Esophagus muscularis mucosa (tissue), 4 donors: ENCODE results near the gene HELZ. TPM values are rescaled to one million over a fixed set of nuclear protein-coding genes. Genes with fewer than 3 reads are reported as not detected.
A peak's percentile ranks its signal among the peaks of the same experiment; 100 is the strongest.

Experiments
- DNase-seq: peaks from one replicate; pipeline ENCODE4 v3.0.0-alpha.2; 2017; ENCODE audit errors: extremely low spot score
- H3K27ac ChIP-seq, 4 donors: fragments of 200-600 bp; sonication (generic); replicated peaks in 1 of 4; 1 replicate in 3 of 4; 2 replicates in 1 of 4; pipeline ENCODE4 v1.5.1; 2016 to 2019; ENCODE audit warnings: mild to moderate bottlenecking in 1 of 4
- H3K27me3 ChIP-seq, 4 donors: fragments of 200-600 bp; sonication (generic); one replicate each; pipeline versions ENCODE4 v1.5.1 to v1.6.0; 2016 to 2019
- H3K36me3 ChIP-seq, 4 donors: fragments of 200-600 bp; sonication (generic); one replicate each; pipeline ENCODE4 v1.5.1; 2016 to 2019
- H3K4me1 ChIP-seq, 4 donors: fragments of 200-600 bp; sonication (generic); one replicate each; pipeline ENCODE4 v1.5.1; 2016 to 2019
- H3K4me3 ChIP-seq, 4 donors: fragments of 200-600 bp; sonication (generic); 1 replicate in 2 of 4; 2 replicates in 2 of 4; pipeline ENCODE4 v1.5.1; 2016 to 2019; ENCODE audit warnings: mild to moderate bottlenecking in 4 of 4, moderate library complexity in 1 of 4
- H3K9me3 ChIP-seq, 4 donors: fragments of 200-600 bp; sonication (generic); 1 replicate in 3 of 4; 2 replicates in 1 of 4; pipeline ENCODE4 v1.5.1; 2016 to 2019
- EP300 ChIP-seq: sonication (generic); formaldehyde crosslinking; IDR thresholded peaks from one replicate; pipeline ENCODE4 v1.6.1; 2017; ENCODE audit warnings: antibody characterized with exemption
- POLR2A ChIP-seq: fragments of 450-650 bp; IDR thresholded peaks from one replicate; pipeline ENCODE4 v1.6.1; 2017; ENCODE audit warnings: antibody characterized with exemption, moderate library complexity, mild to moderate bottlenecking, low read depth
- POLR2AphosphoS5 ChIP-seq, 2 donors: sonication (generic); formaldehyde crosslinking; IDR thresholded peaks; one replicate each; pipeline ENCODE4 v1.6.1; 2017; ENCODE audit warnings: antibody characterized with exemption in 2 of 2
- WGBS: methylation state at CpG from one replicate; pipeline ENCODE4 v1.1.5; 2018; 5-methylcytosine and 5-hydroxymethylcytosine counted together
- intact Hi-C: fragments of 100-400 bp; cut with DNase I; formaldehyde crosslinking; loops from one replicate; pipeline ENCODE4 v1.15.1; 2023
- total RNA-seq, 4 donors: library from RNA; depleted of rRNA; stranded (reverse); fragments of >200 nt; gene quantifications; one replicate each; pipeline versions ENCODE4 v1.1.0 to v1.2.1, GENCODE V29; 2016
- TF ChIP-seq, protein P1 (sequence below), 3 experiments: fragments of 200-600 bp in 2 of 3; fragments of 450-650 bp in 1 of 3; sonication (generic) in 2 of 3; IDR thresholded peaks; one replicate each; pipeline ENCODE4 v1.5.1; 2017 to 2019; ENCODE audit warnings: antibody characterized with exemption in 3 of 3, mild to moderate bottlenecking in 2 of 3, moderate library complexity in 1 of 3

Gene HELZ
- total RNA-seq, 4 donors from 2014 or later, result 35.0 to 62.3 (median 45.8) TPM

DNA sequence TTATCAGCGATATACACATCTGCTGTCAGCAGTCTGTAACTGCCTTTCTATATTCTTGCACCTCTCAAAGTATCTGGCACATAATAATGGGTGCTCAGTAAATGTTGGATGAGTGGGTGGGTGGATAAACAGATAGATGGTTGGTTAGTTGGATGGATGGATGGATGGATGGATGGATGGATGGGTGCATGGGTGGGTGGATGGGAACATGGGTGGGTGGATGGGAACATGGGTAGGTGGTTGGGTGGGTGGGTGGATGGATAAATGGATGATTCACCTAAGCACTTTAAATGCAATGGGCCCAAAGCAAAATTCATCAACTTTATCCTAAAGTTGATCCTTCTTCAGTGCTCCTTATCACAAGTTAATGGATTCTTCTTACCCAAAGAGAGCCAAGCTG is 48.6 kb downstream of the HELZ start:
- no peak for DNase-seq
- H3K36me3 ChIP-seq, result peaks cover 7 to 43% (median 18%) of the 10 kb centered on the region in 4 donors
- no peaks in the 10 kb centered on the region for H3K27me3 ChIP-seq
- TF ChIP-seq EP300 (no peak), POLR2A (no peak), POLR2AphosphoS5 (IDR thresholded peaks at IDR 0.05) (no peak)
- 100% methylated on average over 1 of the region's 1 CpG for WGBS
- no peak overlapping the region for H3K4me3 ChIP-seq
- no peaks in the 10 kb centered on the region for H3K9me3 ChIP-seq
- intact Hi-C loops, result no loop called here
- H3K4me1 ChIP-seq, result peaks cover 4 to 15% (median 12%) of the 10 kb centered on the region in 4 donors
- H3K27ac ChIP-seq, result no peak overlapping the region

DNA sequence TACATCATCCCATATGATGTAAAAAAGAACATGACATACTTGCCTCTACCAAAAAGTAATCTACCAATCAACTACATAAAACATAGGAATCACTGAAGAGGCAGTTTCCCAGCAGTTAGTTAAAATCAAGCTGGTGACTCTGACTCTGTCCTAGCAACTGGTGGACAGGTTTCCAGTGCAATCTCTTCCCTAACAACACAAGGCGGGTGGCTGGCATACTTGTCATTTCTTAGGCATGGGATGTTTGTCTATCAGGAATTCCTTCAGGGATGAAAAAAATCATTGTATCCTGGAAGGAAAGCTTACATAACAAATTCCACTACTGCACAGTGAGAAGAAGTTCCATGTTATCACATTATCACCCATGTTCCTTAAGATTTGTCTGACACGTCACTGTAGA is 50.9 kb downstream of the HELZ start:
- TF ChIP-seq, protein P1, sequence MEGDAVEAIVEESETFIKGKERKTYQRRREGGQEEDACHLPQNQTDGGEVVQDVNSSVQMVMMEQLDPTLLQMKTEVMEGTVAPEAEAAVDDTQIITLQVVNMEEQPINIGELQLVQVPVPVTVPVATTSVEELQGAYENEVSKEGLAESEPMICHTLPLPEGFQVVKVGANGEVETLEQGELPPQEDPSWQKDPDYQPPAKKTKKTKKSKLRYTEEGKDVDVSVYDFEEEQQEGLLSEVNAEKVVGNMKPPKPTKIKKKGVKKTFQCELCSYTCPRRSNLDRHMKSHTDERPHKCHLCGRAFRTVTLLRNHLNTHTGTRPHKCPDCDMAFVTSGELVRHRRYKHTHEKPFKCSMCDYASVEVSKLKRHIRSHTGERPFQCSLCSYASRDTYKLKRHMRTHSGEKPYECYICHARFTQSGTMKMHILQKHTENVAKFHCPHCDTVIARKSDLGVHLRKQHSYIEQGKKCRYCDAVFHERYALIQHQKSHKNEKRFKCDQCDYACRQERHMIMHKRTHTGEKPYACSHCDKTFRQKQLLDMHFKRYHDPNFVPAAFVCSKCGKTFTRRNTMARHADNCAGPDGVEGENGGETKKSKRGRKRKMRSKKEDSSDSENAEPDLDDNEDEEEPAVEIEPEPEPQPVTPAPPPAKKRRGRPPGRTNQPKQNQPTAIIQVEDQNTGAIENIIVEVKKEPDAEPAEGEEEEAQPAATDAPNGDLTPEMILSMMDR (IDR thresholded peaks at IDR 0.05), result no peak
- TF ChIP-seq POLR2AphosphoS5 (IDR thresholded peaks at IDR 0.05) (peak in 1 of 2 donors; percentile 6), EP300 (no peak), POLR2A (no peak)
- H3K27ac ChIP-seq, result peak overlapping the region in 2 of 4 donors; percentile 5 to 21

DNA sequence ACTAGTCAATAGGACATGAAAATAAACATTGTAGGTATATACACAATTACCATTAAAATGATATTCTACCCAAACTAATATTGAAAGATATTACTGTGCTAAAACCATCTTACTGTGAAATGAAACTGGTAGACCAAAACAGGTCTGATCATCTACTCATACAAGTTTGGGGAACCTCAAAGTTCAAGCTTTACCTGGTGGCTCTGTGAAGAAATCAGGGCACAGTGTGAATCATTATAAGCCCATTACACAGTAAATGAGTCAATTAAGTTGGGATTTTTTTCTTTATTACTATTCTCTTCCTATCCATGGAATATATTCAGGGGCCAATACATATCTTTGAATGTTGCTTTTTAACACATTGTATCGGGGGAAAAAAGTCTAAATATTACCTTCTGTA is 57.1 kb downstream of the HELZ start:
- Histone ChIP-seq H3K9me3 (no peaks in the 10 kb centered on the region), H3K27me3 (no peaks in the 10 kb centered on the region), H3K27ac (no peak overlapping the region), H3K4me3 (no peak overlapping the region), H3K4me1 (no peaks in the 10 kb centered on the region), H3K36me3 (peaks cover 0 to 29% (median 18%) of the 10 kb centered on the region in 4 donors)
- no peak for DNase-seq
- TF ChIP-seq POLR2A (no peak), POLR2AphosphoS5 (IDR thresholded peaks at IDR 0.05) (no peak), EP300 (no peak)
- TF ChIP-seq, protein P1 (IDR thresholded peaks at IDR 0.05), result no peak
- intact Hi-C loops, result no loop called here
- 100% methylated on average over 1 of the region's 1 CpG for WGBS

More for the DNA sequence above, 50.9 kb downstream of the HELZ start:
- Histone ChIP-seq H3K27me3 (no peaks in the 10 kb centered on the region), H3K4me3 (no peak overlapping the region), H3K9me3 (no peaks in the 10 kb centered on the region), H3K36me3 (peaks cover 0 to 22% (median 8%) of the 10 kb centered on the region in 4 donors), H3K4me1 (peaks cover 4 to 15% (median 12%) of the 10 kb centered on the region in 4 donors)
- WGBS, result 44% methylated on average over 2 of the region's 2 CpGs
- DNase-seq, result no peak
- intact Hi-C loops, result no loop called here

DNA sequence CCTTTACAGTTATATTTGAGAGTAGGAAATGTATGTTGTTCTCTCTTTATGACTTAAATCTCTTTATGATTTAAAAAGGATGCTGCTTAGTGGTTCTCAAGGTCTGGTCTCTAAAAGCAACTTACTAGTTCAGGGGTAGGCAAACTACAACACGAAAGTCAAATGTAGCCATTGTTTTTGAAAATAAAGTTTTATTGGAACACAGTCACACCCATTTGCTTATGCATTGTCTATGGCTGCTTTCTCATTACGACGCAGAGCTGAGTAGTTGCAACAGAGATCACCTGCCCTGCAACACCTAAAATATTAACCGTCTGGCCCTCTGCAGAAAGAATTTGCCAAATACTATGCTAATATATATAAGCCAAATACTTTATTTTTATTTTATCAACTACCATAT is 58.2 kb downstream of the HELZ start:
- Histone ChIP-seq H3K4me3 (no peak overlapping the region), H3K27me3 (no peaks in the 10 kb centered on the region), H3K27ac (no peak overlapping the region), H3K36me3 (peaks cover 0 to 29% (median 18%) of the 10 kb centered on the region in 4 donors), H3K4me1 (no peaks in the 10 kb centered on the region), H3K9me3 (no peaks in the 10 kb centered on the region)
- intact Hi-C loops, result no loop called here
- 97% methylated on average over 4 of the region's 4 CpGs for WGBS
- DNase-seq, result no peak
- TF ChIP-seq EP300 (no peak), POLR2AphosphoS5 (IDR thresholded peaks at IDR 0.05) (no peak), POLR2A (no peak)
- TF ChIP-seq, protein P1 (IDR thresholded peaks at IDR 0.05), result no peak

DNA sequence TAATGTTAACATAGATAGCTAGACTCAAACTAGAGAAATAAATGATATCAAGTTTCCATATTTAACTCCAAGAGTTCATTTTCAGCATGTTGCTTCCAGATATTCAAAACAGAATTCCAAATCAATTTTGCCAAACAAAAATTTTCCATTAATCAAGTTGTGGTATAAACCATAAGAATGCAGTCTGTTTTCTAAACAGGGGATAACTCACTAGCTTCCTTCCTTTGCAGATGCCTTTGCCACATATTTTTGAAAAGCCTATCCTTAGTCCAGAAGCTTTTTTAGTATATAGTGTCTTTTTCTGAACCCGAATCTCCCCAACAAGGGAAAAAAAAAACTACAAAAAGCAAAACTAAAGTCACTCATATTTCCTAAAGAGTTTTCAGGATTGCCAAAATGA is 61.5 kb downstream of the HELZ start:
- intact Hi-C loops, result no loop called here
- DNase-seq, result no peak
- Histone ChIP-seq H3K9me3 (no peaks in the 10 kb centered on the region), H3K36me3 (peaks cover 1 to 28% (median 10%) of the 10 kb centered on the region in 4 donors), H3K27ac (no peak overlapping the region), H3K4me3 (no peak overlapping the region), H3K27me3 (no peaks in the 10 kb centered on the region), H3K4me1 (no peaks in the 10 kb centered on the region)
- WGBS, result 83% methylated on average over 1 of the region's 1 CpG
- TF ChIP-seq, protein P1 (IDR thresholded peaks at IDR 0.05), result no peak
- TF ChIP-seq EP300, result no peak
- no peak for TF ChIP-seq POLR2AphosphoS5 (IDR thresholded peaks at IDR 0.05)
- no peak for TF ChIP-seq POLR2A
